Measurements from ENCODE around the gene RXFP1. TPM values are rescaled to one million over a fixed set of nuclear protein-coding genes. Genes with fewer than 3 reads are reported as not detected.
"Not testable (repeated sequence)": the region's sequence is repeated elsewhere in the genome, so short reads cannot be mapped to it uniquely, and the experiment has no call there.

Gene RXFP1
- polyA plus RNA-seq, 1 donor from 2014 or later = 0.12 TPM

DNA sequence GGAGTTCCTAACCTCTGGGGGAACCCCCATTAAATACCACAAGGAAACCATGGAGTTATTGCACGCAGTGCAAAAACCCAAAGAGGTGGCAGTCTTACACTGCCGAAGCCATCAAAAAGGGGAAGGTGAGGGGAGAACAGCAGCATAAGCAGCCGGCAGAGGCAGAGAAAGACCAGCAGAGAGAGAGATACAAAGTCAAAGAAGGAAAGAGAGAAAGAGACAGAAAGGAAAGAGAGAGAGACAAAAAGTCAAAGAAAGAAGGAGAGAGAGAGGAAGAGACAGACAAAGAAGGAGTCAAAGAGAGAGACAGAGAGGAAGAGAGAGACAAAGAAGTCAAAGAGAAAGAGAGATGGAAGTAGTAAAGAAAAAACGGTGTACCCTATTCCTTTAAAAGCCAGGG lies 141.6 kb downstream of the RXFP1 start:
- H3K36me3 ChIP-seq (ENCODE audit: insufficient read depth, low read length); H3K4me2 ChIP-seq (ENCODE audit: low read length); H3K27me3 ChIP-seq (ENCODE audit: insufficient read depth, low read depth, low read length); H3K27ac ChIP-seq (ENCODE audit: low read length); H3K9ac ChIP-seq (ENCODE audit: low read length); H4K20me1 ChIP-seq (ENCODE audit: insufficient read depth); H2AFZ ChIP-seq (ENCODE audit: low read depth, low read length); H3K4me3 ChIP-seq (ENCODE audit: low read length); H3F3A ChIP-seq (ENCODE audit: insufficient read depth, low read length, poor library complexity, severe bottlenecking); H3K9me2 ChIP-seq (ENCODE audit: insufficient read depth, low read length); H3K9me3 ChIP-seq (ENCODE audit: low read length): not testable (repeated sequence)
- peaks cover 12% of the 10 kb centered on the region for H3K79me2 ChIP-seq (replicated peaks; ENCODE audit: insufficient read depth, low read length)

- H4K20me1 ChIP-seq (ENCODE audit: insufficient read depth); H3K27me3 ChIP-seq (ENCODE audit: insufficient read depth, low read depth, low read length); H3K9me3 ChIP-seq (ENCODE audit: low read length); H3K4me2 ChIP-seq (ENCODE audit: low read length); H3K4me3 ChIP-seq (ENCODE audit: low read length); H3F3A ChIP-seq (ENCODE audit: insufficient read depth, low read length, poor library complexity, severe bottlenecking); H2AFZ ChIP-seq (ENCODE audit: low read depth, low read length); H3K9ac ChIP-seq (ENCODE audit: low read length); H3K27ac ChIP-seq (ENCODE audit: low read length); H3K9me2 ChIP-seq (ENCODE audit: insufficient read depth, low read length); H3K36me3 ChIP-seq (ENCODE audit: insufficient read depth, low read length): not testable (repeated sequence)
- H3K79me2 ChIP-seq (replicated peaks; ENCODE audit: insufficient read depth, low read length) = peaks cover 19% of the 10 kb centered on the region
These were observed 142.3 kb downstream of the RXFP1 start for GRCh38 chr4:158663707-158664625.

GRCh38 chr4:158664806-158665205 lies 143.1 kb downstream of the RXFP1 start:
- H3K4me2 ChIP-seq (ENCODE audit: low read length) = no peak overlapping the region
- H3F3A ChIP-seq (ENCODE audit: insufficient read depth, low read length, poor library complexity, severe bottlenecking) = no peaks in the 10 kb centered on the region
- H4K20me1 ChIP-seq (ENCODE audit: insufficient read depth) = no peaks in the 10 kb centered on the region
- no peaks in the 10 kb centered on the region for H3K27me3 ChIP-seq (ENCODE audit: insufficient read depth, low read depth, low read length)
- H3K79me2 ChIP-seq (replicated peaks; ENCODE audit: insufficient read depth, low read length) = peaks cover 27% of the 10 kb centered on the region
- H2AFZ ChIP-seq (ENCODE audit: low read depth, low read length) = no peak overlapping the region
- no peak for TF ChIP-seq SMC3 (conservative IDR thresholded peaks at IDR 0.05; ENCODE audit: poor library complexity)
- no peak overlapping the region for H3K4me3 ChIP-seq (ENCODE audit: low read length)
- H3K27ac ChIP-seq (ENCODE audit: low read length) = no peak overlapping the region
- H3K9me3 ChIP-seq (ENCODE audit: low read length) = no peaks in the 10 kb centered on the region
- no peak overlapping the region for H3K9ac ChIP-seq (ENCODE audit: low read length)
- no peaks in the 10 kb centered on the region for H3K36me3 ChIP-seq (ENCODE audit: insufficient read depth, low read length)
- H3K9me2 ChIP-seq (ENCODE audit: insufficient read depth, low read length) = no peaks in the 10 kb centered on the region

DNA sequence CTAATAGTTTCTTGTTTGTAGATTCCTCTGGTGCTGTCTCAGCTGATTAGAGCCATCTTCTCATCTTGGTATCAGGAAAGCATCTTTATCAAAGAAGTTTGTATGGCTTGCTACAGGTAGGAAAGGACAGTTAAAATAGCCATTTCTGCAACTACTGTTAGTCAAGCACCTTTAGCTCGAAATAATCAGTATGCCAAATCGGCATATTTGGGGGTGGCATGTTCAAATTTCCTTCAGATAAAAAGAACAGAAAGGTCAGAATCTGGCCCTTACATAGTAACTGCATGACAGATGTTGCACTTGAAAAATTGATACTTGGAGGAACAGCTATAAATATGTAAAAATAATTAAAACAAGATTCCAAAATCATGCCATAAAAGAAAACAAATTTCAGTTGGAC lies 145.2 kb downstream of the RXFP1 start:
- Histone ChIP-seq H3K9me2 (ENCODE audit: insufficient read depth, low read length) (no peaks in the 10 kb centered on the region), H3K4me2 (ENCODE audit: low read length) (no peak overlapping the region), H3K9ac (ENCODE audit: low read length) (no peak overlapping the region), H3K79me2 (replicated peaks; ENCODE audit: insufficient read depth, low read length) (peaks cover 36% of the 10 kb centered on the region), H3K27ac (ENCODE audit: low read length) (no peak overlapping the region), H3K4me3 (ENCODE audit: low read length) (no peak overlapping the region), H3F3A (ENCODE audit: insufficient read depth, low read length, poor library complexity, severe bottlenecking) (no peaks in the 10 kb centered on the region), H3K36me3 (ENCODE audit: insufficient read depth, low read length) (no peaks in the 10 kb centered on the region), H2AFZ (ENCODE audit: low read depth, low read length) (no peak overlapping the region), H3K9me3 (ENCODE audit: low read length) (no peaks in the 10 kb centered on the region), H3K27me3 (ENCODE audit: insufficient read depth, low read depth, low read length) (no peaks in the 10 kb centered on the region), H4K20me1 (ENCODE audit: insufficient read depth) (no peaks in the 10 kb centered on the region)
- TF ChIP-seq REST (IDR thresholded peaks at IDR 0.05; ENCODE audit: borderline replicate concordance) = no peak

Data from neural cell (in vitro differentiated cells).